ENCODE data around the gene CA4.

The CA4 gene

GRCh38 chr17:60130466-60130865 is 19.3 kb upstream of the CA4 start:
- DNase-seq (ENCODE audit: low read depth), result no peak

GRCh38 chr17:60134396-60135150 is 15.2 kb upstream of the CA4 start:
- DNase-seq (ENCODE audit: low read depth), result peak; percentile 65

DNA sequence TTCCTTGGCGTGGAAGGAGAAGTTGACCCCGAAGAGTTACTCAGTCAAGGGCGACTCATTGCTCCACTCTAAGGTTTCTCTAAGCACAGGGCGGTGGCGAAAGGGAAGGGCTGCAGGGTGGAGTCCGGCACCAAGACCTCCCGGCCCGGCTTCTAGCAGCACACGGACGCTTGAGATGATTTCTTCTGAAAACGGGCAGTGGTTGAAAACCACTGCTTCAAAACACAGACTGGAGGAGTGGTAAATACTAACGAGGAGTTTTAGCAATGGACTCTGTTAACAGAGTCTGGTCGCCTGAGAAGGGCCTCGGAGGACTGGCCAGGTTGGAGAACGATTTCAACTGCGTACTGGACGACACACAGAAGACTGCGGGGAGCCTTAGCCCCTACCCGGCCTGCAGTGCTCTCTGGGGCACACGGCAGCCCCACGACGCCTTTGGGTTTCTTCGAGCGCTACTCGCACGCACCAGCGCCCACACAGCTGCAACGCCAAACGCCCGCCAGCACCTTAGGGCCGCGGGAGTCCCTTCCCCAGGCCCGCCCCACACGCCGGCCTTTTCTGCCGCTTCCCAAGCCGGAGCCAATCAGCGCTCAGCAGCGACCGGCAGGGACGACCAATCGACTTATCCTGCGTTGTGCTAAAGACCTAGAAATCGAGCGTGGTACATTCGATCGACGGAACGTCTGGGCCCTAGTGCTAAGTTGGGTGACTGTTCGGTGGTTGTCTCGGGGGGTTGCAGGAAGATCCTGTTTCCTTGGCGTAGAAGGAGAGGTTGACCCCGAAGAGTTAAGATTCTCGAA is 14.4 kb upstream of the CA4 start:
- peak; percentile 96 for DNase-seq (ENCODE audit: low read depth)

GRCh38 chr17:60135951-60136666 is 13.7 kb upstream of the CA4 start:
- no peak for DNase-seq (ENCODE audit: low read depth)

DNA sequence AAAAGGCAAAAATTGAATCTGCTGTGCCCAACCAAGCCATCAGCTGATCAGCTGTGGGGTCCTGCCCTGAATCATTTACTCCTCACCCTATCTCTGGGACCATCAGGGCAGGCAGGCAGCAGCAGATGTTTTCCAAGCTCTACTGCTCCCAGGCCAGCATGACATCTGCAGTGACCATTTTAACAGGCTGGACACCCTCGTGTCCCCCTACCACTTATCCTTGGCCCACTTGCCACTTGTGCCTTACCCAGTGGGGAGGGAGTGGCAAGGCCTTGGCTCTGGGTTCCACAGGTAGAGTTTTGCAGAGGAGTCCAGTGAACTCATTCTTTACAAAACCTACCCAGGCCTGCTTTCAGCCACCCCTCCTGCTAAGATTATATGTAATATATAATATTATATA is 12.0 kb upstream of the CA4 start:
- no peak for DNase-seq (ENCODE audit: low read depth)

DNA sequence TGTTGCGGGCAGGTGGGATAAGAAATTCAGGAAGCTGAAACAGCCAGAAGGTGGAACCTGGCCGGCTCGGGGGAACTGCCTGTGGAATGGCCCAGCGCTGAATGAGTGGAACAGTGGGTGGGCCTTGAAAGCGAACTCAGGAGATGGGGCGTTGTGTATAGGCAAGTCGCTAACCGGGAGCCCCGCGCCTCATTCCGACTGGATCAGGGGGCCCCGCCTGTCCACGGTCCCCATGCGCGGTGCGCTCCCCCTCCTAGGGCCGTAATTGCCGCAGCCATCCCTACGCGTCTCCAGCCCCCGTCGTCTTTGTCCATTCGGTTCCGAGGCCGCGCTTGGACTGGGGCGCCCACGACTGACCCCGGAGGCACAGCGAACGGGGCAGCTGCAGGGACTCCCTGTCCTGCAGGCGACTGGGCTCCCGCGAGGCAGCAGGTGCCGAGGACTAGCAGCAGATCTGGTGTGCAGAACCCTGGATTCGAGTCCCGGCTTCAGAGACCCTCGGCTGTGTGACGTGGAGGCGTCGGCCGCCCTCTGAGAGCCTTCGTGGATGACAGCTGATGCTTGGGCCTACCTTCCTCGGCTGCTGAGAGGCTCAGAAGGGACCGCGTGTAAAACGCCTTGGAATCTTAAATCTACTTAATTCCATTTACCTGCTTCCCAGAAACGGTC is 10.9 kb upstream of the CA4 start:
- DNase-seq (ENCODE audit: low read depth), result no peak

DNA sequence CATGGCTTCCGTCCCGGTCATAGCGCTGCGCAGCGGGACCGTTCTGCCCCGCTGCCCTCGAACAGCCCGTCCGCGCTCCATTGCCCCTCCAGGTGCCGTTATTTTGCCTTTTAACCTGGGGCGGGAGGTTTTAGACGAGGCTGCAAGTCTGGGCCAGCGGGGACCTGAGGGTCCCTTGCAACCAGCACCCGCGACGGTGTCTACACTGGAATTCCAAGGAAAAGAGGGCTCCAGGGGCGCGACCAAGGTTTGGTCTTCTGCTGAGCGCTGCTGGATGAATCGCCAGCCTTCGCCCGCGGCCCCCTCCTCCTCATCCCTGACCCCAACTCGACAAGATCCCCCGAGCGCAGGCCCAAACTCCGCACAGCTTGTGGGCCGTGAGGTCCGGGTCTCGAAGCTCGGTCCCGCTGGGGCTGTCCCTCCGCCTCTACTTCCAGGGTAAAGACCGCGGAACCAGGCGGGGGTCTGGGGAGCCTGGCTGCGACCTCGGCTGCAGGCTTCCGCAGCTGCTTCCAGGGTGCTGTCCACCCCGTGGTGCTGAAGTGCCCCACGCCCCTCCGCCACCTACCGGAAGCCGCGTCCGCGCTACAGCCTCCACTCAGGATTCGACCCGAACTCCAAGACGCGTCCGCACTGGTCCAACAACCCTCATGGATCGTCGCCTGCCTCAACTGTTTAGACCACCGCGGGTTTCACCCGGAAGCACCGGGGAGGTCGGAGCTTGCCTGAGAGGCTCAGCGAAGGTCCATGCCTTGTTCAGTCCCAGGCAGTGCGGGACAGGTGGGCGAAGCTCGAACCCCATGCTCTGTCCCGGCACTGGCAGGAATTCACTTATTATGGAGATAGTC is 10.1 kb upstream of the CA4 start:
- peak; percentile 74 for DNase-seq (ENCODE audit: low read depth)

- DNase-seq (ENCODE audit: low read depth), result peak; percentile 38
These were observed 8.4 kb upstream of the CA4 start for GRCh38 chr17:60141111-60142018.

GRCh38 chr17:60142872-60143499 is 6.8 kb upstream of the CA4 start:
- peak; percentile 94 for DNase-seq (ENCODE audit: low read depth)

- no peak for DNase-seq (ENCODE audit: low read depth)
These were observed 4.5 kb upstream of the CA4 start for GRCh38 chr17:60145006-60145935.

GRCh38 chr17:60146206-60146605 is 3.6 kb upstream of the CA4 start:
- no peak for DNase-seq (ENCODE audit: low read depth)

DNA sequence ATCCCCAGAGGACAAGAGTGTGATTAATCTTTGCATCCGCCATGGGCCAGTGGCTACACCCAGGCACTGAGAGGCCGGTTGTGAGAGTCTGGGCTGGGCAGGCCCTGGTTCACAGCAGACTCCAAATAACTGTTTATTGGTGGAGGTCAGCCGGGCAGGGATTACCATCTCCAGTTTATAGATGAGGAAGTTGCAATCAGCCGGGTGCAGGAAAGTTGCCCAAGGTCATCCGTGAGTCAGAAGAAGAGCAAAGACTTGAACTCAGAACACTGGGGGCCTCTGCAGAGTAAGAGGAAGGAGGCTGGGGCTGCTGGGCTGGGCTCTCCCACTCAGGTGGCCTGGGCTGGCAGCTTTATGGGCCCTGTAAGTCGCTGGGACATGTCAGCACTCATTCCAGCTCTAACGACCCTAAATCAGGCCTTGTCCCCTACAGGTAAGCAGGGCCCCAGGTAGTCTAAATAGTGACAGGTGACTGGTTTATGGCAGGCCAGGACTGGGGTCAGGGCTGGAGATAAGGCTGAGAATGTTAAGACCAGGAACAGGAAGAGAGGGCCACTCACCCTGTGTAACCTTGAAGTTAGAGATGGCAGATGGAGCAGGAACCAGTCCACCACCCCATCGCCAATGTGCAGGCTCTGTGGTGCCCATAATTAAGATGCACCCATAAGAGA is 2.1 kb upstream of the CA4 start:
- no peak for DNase-seq (ENCODE audit: low read depth)

DNA sequence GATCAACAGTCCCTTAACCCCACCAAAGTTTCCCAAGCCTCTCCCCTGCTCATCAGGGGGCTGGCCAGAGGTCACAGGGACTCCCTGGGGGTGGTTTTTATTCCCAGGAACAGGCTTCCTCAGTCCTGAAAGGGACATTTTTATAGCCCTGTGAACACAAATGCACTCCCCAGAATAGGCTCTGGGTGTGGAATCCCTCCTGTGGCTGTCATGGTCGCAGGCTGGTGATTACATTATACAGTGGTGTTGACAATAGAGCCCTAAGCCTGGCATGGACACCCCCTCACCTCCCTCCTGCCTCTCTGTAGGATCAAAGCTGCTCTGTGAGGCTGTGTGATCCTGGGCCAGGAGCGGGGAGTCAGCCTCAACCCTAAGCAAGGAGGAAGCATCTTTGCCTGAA is 1.4 kb upstream of the CA4 start:
- DNase-seq (ENCODE audit: low read depth), result no peak

DNA sequence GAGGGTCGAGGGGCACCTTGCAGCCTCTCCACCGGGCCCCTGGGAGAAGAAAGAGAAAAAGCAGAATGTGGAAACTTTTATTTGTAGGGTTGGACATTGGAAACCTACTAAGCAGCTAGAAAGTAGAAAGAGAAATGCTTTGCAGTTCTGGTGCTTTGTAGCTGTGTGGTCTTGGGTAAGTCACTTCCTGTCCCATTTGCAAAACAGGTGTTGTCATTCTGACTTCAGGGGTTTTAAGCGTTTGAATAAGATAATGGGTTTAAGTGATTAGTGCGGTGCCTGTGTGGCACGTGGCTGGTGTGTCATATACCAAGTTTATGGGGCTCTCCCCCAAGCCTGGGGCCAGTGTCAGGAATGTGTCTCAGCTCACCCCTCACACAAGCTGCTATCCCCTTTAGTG is 1.6 kb downstream of the CA4 start:
- DNase-seq (ENCODE audit: low read depth), result no peak

GRCh38 chr17:60153606-60154390 is 4.0 kb downstream of the CA4 start:
- no peak for DNase-seq (ENCODE audit: low read depth)

- DNase-seq (ENCODE audit: low read depth), result peak; percentile 68
These were observed 5.0 kb downstream of the CA4 start for GRCh38 chr17:60154616-60155426.

Measured in ELR (cell line).